Stimulated activated memory B cell treated with anti-CD40 and anti-IgM and Interleukin-4, amounts not matched to agents 10 μg/mL and 1 μg/mL and 100 μg/mL, for 72 hours (primary cell): ENCODE data around the gene VASP.

Experiments
- ATAC-seq: fragments of 150-1000 bp; cut with Tn5 transposase; 2 replicates; pipeline ENCODE4 v1.10.0; 2021
- H3K27ac Mint-ChIP-seq: one replicate; pipeline ENCODE4 v1.8.0; 2022; ENCODE audit warnings: mild to moderate bottlenecking, mixed read lengths
- H3K27me3 Mint-ChIP-seq: one replicate; pipeline ENCODE4 v1.8.0; 2022; ENCODE audit warnings: mixed read lengths
- H3K36me3 Mint-ChIP-seq: one replicate; pipeline ENCODE4 v1.8.0; 2022; ENCODE audit warnings: mixed read lengths
- H3K4me1 Mint-ChIP-seq: one replicate; pipeline ENCODE4 v1.8.0; 2022; ENCODE audit warnings: mixed read lengths
- H3K4me3 Mint-ChIP-seq: one replicate; pipeline ENCODE4 v1.8.0; 2022; ENCODE audit warnings: mild to moderate bottlenecking, moderate library complexity, mixed read lengths
- H3K9me3 Mint-ChIP-seq: one replicate; pipeline ENCODE4 v1.8.0; 2022; ENCODE audit warnings: mixed read lengths

Gene VASP

GRCh38 chr19:45471111-45471930 lies 36.0 kb upstream of the VASP start:
- H3K4me1 Mint-ChIP-seq: peaks cover 71% of the 10 kb centered on the region

GRCh38 chr19:45471931-45472562 lies 35.2 kb upstream of the VASP start:
- no peak for ATAC-seq
- Mint-ChIP-seq H3K27ac (peak overlapping the region; percentile 10), H3K36me3 (peaks cover 6% of the 10 kb centered on the region), H3K4me3 (no peak overlapping the region), H3K9me3 (no peaks in the 10 kb centered on the region), H3K27me3 (no peaks in the 10 kb centered on the region), H3K4me1 (peaks cover 74% of the 10 kb centered on the region)

More at GRCh38 chr19:45471111-45471930, 36.0 kb upstream of the VASP start:
- Mint-ChIP-seq H3K36me3 (peaks cover 6% of the 10 kb centered on the region), H3K27me3 (no peaks in the 10 kb centered on the region), H3K9me3 (no peaks in the 10 kb centered on the region), H3K4me3 (peak overlapping the region; percentile 13), H3K27ac (peak overlapping the region; percentile 92)
- no peak for ATAC-seq

GRCh38 chr19:45472563-45473366 lies 34.5 kb upstream of the VASP start:
- H3K27ac Mint-ChIP-seq: no peak overlapping the region
- no peaks in the 10 kb centered on the region for H3K27me3 Mint-ChIP-seq
- H3K36me3 Mint-ChIP-seq: peaks cover 6% of the 10 kb centered on the region
- peaks cover 73% of the 10 kb centered on the region for H3K4me1 Mint-ChIP-seq
- ATAC-seq: no peak
- H3K4me3 Mint-ChIP-seq: no peak overlapping the region
- H3K9me3 Mint-ChIP-seq: no peaks in the 10 kb centered on the region

- Mint-ChIP-seq H3K9me3 (no peaks in the 10 kb centered on the region), H3K4me3 (no peak overlapping the region), H3K4me1 (peaks cover 73% of the 10 kb centered on the region), H3K27ac (no peak overlapping the region), H3K36me3 (peaks cover 6% of the 10 kb centered on the region), H3K27me3 (no peaks in the 10 kb centered on the region)
- ATAC-seq: no peak
Observed at GRCh38 chr19:45473367-45473681, 34.0 kb upstream of the VASP start.

- Mint-ChIP-seq H3K9me3 (no peaks in the 10 kb centered on the region), H3K4me1 (peaks cover 74% of the 10 kb centered on the region), H3K36me3 (peaks cover 6% of the 10 kb centered on the region), H3K27ac (peak overlapping the region; percentile 17), H3K4me3 (no peak overlapping the region), H3K27me3 (no peaks in the 10 kb centered on the region)
- ATAC-seq: no peak
Observed at GRCh38 chr19:45473682-45474605, 33.3 kb upstream of the VASP start.

- Mint-ChIP-seq H3K4me1 (peaks cover 69% of the 10 kb centered on the region), H3K27ac (peak overlapping the region; percentile 17), H3K27me3 (no peaks in the 10 kb centered on the region), H3K36me3 (peaks cover 6% of the 10 kb centered on the region), H3K4me3 (no peak overlapping the region), H3K9me3 (no peaks in the 10 kb centered on the region)
- no peak for ATAC-seq
Observed at GRCh38 chr19:45474606-45475521, 32.4 kb upstream of the VASP start.

- no peaks in the 10 kb centered on the region for H3K9me3 Mint-ChIP-seq
- peaks cover 60% of the 10 kb centered on the region for H3K4me1 Mint-ChIP-seq
- no peak for ATAC-seq
- no peak overlapping the region for H3K4me3 Mint-ChIP-seq
- H3K27ac Mint-ChIP-seq: no peak overlapping the region
- no peaks in the 10 kb centered on the region for H3K27me3 Mint-ChIP-seq
- peaks cover 6% of the 10 kb centered on the region for H3K36me3 Mint-ChIP-seq
Observed at GRCh38 chr19:45475537-45476291, 31.6 kb upstream of the VASP start.

GRCh38 chr19:45476304-45476703 lies 31.0 kb upstream of the VASP start:
- ATAC-seq: no peak
- peaks cover 54% of the 10 kb centered on the region for H3K4me1 Mint-ChIP-seq
- no peak overlapping the region for H3K27ac Mint-ChIP-seq
- H3K36me3 Mint-ChIP-seq: peaks cover 6% of the 10 kb centered on the region
- no peak overlapping the region for H3K4me3 Mint-ChIP-seq
- no peaks in the 10 kb centered on the region for H3K9me3 Mint-ChIP-seq
- H3K27me3 Mint-ChIP-seq: no peaks in the 10 kb centered on the region

- Mint-ChIP-seq H3K36me3 (peaks cover 6% of the 10 kb centered on the region), H3K9me3 (no peaks in the 10 kb centered on the region), H3K27me3 (no peaks in the 10 kb centered on the region), H3K4me3 (no peak overlapping the region), H3K27ac (peak overlapping the region; percentile 99), H3K4me1 (peaks cover 45% of the 10 kb centered on the region)
- ATAC-seq: no peak
Observed at GRCh38 chr19:45477186-45477585, 30.1 kb upstream of the VASP start.

- Mint-ChIP-seq H3K27me3 (no peaks in the 10 kb centered on the region), H3K9me3 (no peaks in the 10 kb centered on the region), H3K4me3 (peak overlapping the region; percentile 82), H3K4me1 (peaks cover 38% of the 10 kb centered on the region), H3K27ac (peak overlapping the region; percentile 99), H3K36me3 (peaks cover 2% of the 10 kb centered on the region)
- no peak for ATAC-seq
Observed at GRCh38 chr19:45477713-45478453, 29.4 kb upstream of the VASP start.

- H3K27me3 Mint-ChIP-seq: no peaks in the 10 kb centered on the region
- peak overlapping the region; percentile 82 for H3K4me3 Mint-ChIP-seq
- ATAC-seq: peak; percentile 98
- H3K4me1 Mint-ChIP-seq: peaks cover 36% of the 10 kb centered on the region
- H3K9me3 Mint-ChIP-seq: no peaks in the 10 kb centered on the region
- peak overlapping the region; percentile 99 for H3K27ac Mint-ChIP-seq
- no peaks in the 10 kb centered on the region for H3K36me3 Mint-ChIP-seq
Observed at GRCh38 chr19:45478454-45479238, 28.6 kb upstream of the VASP start.

- no peaks in the 10 kb centered on the region for H3K9me3 Mint-ChIP-seq
- H3K27me3 Mint-ChIP-seq: no peaks in the 10 kb centered on the region
- H3K36me3 Mint-ChIP-seq: no peaks in the 10 kb centered on the region
- no peak overlapping the region for H3K27ac Mint-ChIP-seq
- H3K4me3 Mint-ChIP-seq: no peak overlapping the region
- peaks cover 19% of the 10 kb centered on the region for H3K4me1 Mint-ChIP-seq
- ATAC-seq: no peak
Observed at GRCh38 chr19:45483033-45483432, 24.2 kb upstream of the VASP start.
